Endothelial cell of coronary artery (primary cell): Measurements from ENCODE around the gene MSS51. TPM values are rescaled to one million over a fixed set of nuclear protein-coding genes. Genes with fewer than 3 reads are reported as not detected.

Experiments used
- total RNA-seq: library from RNA; depleted of rRNA; stranded (reverse); fragments of >200 nt; gene quantifications from 2 replicates; pipeline ENCODE4 v1.2.3, GENCODE V29; 2014

The MSS51 gene
- 0.54 and 1.2 TPM in 2 replicates for total RNA-seq

GRCh38 chr10:73433538-73433867 is at the start of gene MSS51:
TSS of gene MSS51 (minus strand) at chr10:73433561. CDS start at chr10:73428284, 5,277 bp downstream.

GRCh38 chr10:73413528-73414229 is 19.7 kb downstream of the MSS51 start, which contains the start of gene ANXA7:
TSS of gene ANXA7 (minus strand) at chr10:73414058. CDS start at chr10:73400856, 13,202 bp downstream.

Other genes starting within 250 kb of the MSS51 start
- 28.2 and 53.1 TPM in 2 replicates for gene DNAJC9, start 186.3 kb downstream of the MSS51 start, total RNA-seq
- 49.2 and 67.1 TPM in 2 replicates for gene MRPS16, start 180.9 kb downstream of the MSS51 start, total RNA-seq
- gene CFAP70, start 74.7 kb downstream of the MSS51 start, total RNA-seq: 0.19 and 0.27 TPM in 2 replicates
- 62.8 and 72.2 TPM in 2 replicates for gene ANXA7, start 19.5 kb downstream of the MSS51 start, total RNA-seq
- 10.8 and 17.9 TPM in 2 replicates for gene PPP3CB, start 62.5 kb upstream of the MSS51 start, total RNA-seq
- gene USP54, start 157.8 kb upstream of the MSS51 start, total RNA-seq: 4.7 and 9.6 TPM in 2 replicates
- not detected in 2 replicates for gene MYOZ1, start 207.9 kb upstream of the MSS51 start, total RNA-seq
- not detected in 2 replicates for gene SYNPO2L, start 222.5 kb upstream of the MSS51 start, total RNA-seq